Measurements from ENCODE around the gene SPAG5.

Gene SPAG5

DNA sequence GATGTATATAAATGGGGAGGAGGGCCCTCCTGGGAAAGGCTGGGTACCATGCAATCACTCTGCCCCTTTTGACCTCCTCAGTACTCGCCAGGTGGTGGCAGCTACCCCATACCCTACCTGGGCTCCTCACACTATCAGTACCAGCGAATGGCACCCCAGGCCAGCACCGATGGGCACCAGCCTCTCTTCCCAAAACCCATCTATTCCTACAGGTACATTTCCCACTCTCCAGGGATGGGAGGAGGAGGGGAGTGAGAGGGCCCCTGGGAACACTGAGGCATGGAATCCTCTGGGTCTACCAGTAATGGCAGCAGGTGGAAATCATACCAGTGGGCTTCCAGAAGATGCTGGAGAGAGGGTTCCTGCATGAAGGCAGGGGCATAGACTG, 69.8 kb downstream of the SPAG5 start:
- DNase-seq (ENCODE audit: extremely low read depth, low read depth): no peak
- H3K4me3 ChIP-seq (replicated peaks; ENCODE audit: low read depth, low read length): no peak overlapping the region
- TF ChIP-seq, protein P1, sequence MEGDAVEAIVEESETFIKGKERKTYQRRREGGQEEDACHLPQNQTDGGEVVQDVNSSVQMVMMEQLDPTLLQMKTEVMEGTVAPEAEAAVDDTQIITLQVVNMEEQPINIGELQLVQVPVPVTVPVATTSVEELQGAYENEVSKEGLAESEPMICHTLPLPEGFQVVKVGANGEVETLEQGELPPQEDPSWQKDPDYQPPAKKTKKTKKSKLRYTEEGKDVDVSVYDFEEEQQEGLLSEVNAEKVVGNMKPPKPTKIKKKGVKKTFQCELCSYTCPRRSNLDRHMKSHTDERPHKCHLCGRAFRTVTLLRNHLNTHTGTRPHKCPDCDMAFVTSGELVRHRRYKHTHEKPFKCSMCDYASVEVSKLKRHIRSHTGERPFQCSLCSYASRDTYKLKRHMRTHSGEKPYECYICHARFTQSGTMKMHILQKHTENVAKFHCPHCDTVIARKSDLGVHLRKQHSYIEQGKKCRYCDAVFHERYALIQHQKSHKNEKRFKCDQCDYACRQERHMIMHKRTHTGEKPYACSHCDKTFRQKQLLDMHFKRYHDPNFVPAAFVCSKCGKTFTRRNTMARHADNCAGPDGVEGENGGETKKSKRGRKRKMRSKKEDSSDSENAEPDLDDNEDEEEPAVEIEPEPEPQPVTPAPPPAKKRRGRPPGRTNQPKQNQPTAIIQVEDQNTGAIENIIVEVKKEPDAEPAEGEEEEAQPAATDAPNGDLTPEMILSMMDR (IDR thresholded peaks at IDR 0.05; ENCODE audit: low read depth, low read length, missing control alignments): no peak

DNA sequence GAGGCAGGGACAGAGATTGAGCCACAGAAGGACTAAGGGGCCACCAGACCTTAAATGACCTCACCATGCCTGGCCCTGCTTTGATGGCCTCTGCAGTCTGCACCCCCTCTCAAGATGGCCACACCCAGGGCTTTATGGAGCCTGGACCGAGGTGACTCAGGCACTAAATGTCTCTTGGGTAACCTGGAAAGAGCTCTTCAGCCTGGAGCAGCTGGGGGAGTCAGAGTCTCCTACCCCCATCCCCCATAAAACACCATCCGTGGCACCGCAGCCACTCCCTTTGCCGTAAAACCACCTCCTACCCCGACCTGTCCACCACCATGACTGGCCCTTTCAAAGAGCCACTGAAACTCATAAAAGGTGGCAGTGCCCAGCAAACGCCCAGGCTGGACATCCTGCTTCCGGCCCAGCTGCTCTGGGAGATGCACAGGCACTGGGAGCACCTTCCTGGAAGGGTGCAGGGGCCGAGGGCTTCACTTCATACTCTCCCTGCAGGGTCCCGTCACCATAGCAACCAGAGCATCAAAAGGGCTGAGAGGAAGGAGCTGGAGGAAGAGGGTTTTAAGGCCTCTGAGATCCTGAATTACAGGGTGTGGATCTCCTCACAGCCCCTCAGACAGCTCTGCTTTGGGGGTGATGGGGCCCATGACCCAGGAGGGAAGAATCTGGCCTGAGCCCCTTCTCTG, 70.4 kb downstream of the SPAG5 start:
- no peak overlapping the region for H3K4me3 ChIP-seq (replicated peaks; ENCODE audit: low read depth, low read length)
- DNase-seq (ENCODE audit: extremely low read depth, low read depth): no peak
- TF ChIP-seq, protein P1 (IDR thresholded peaks at IDR 0.05; ENCODE audit: low read depth, low read length, missing control alignments): no peak

DNA sequence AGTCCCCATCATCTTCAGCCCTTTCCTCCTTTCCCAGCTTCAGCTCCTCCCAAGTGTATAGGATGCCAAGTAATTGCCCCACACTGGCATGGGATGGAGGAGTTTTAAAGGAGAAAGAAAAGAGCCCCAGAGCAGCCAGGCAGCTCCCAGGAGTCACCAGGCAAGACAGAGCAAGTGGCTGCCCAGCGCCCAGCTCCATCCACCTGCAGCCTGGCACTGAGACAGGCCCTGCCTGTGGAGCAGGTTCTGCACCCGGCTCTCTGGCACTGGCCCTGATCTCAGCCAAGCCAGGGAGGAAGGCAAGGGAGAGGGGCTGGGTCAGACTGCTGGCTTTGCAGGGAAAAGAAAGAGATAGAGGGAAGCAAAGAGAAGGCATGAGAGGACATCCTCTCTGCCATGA, 71.0 kb downstream of the SPAG5 start:
- TF ChIP-seq, protein P1 (IDR thresholded peaks at IDR 0.05; ENCODE audit: low read depth, low read length, missing control alignments): no peak
- DNase-seq (ENCODE audit: extremely low read depth, low read depth): no peak
- H3K4me3 ChIP-seq (replicated peaks; ENCODE audit: low read depth, low read length): no peak overlapping the region
